ENCODE data around the gene ALDH1L2. TPM values are rescaled to one million over a fixed set of nuclear protein-coding genes. Genes with fewer than 3 reads are reported as not detected.

Gene ALDH1L2
- total RNA-seq = 5.4 TPM

DNA sequence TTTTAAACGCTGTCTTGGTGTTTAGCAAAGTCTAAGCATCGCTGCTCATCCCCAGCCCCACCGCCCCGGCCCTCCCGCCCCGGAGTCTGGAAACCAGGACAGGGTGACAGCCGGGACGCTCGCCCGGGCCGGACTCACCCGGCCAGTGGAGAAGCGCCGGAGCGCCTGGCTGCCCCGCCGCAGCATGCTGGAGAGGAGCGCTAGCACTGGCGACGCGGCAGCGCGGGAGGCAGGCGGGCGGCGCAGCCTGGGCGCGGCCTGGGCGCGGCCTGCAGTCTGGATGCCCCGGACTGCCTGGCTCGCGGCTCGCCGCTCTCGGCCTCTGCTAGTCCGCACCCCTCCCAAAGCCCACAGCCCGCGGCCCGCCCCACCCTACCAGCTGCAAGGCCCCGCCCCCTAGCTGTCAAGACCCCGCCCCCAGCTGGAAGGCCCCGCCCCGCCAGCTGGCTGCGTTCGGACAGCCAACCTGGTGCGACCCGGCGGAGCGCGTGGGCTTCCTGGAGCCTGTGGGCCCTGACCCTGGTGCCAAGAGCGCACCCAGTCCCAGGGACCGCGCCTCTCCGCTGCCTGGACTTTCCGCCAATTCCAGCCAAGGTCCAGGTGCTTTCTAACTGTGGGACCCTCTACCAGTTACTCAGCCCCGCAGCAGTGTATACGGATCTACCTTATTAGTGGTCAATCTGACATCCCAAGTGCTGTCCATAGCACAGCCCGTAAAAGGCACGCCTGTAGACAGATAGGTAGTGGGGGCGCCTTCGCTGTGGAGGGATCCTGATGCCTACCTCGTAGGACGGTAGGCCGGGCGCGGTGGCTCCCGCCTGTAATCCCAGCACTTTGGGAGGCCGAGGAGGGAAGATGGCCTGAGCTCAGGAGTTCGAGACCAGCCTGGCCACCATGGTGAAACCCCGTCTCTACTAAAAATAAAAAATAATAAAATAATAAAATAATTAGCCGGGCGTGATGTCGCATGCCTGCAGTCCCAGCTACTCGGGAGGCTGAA lies at the start of gene ALDH1L2:
Gene ALDH1L2, minus strand, starts transcription at position 208 of the 1,000 bp plus-strand sequence. Its CDS starts 22 bp downstream, at position 186.
- peak in 1 of 2 donors; percentile 41 for TF ChIP-seq POLR2A (IDR thresholded peaks at IDR 0.05)
- TF ChIP-seq CTCF (IDR thresholded peaks at IDR 0.05) = no peak
- no peak for TF ChIP-seq POLR2AphosphoS5 (IDR thresholded peaks at IDR 0.05; ENCODE audit: insufficient read depth in 1 of 2, low read depth in 1 of 2)
- intact Hi-C loops (cut with DNase I) = no loop called here
- Histone ChIP-seq H3K4me3 (peak within 1 kb of the TSS; percentile 52 to 57), H3K4me1 (peaks cover 7% of the 10 kb centered on the region), H3K27me3 (no peaks in the 10 kb centered on the region), H3K9me3 (no peaks in the 10 kb centered on the region), H3K27ac (peak within 1 kb of the TSS; percentile 66), H3K36me3 (no peaks in the 10 kb centered on the region)
- DNase-seq (ENCODE audit: extremely low spot score in 2 of 2) = peak in 1 of 2 donors; percentile 91

- no peak for TF ChIP-seq CTCF (IDR thresholded peaks at IDR 0.05)
- TF ChIP-seq POLR2AphosphoS5 (IDR thresholded peaks at IDR 0.05; ENCODE audit: insufficient read depth in 1 of 2, low read depth in 1 of 2) = no peak
- TF ChIP-seq POLR2A (IDR thresholded peaks at IDR 0.05) = no peak
- no peak for DNase-seq (ENCODE audit: extremely low spot score in 2 of 2)
- H3K27ac ChIP-seq = no peak overlapping the region
- no peaks in the 10 kb centered on the region for H3K27me3 ChIP-seq
- intact Hi-C loops (cut with DNase I) = no loop called here
- no peak overlapping the region for H3K4me3 ChIP-seq
- no peaks in the 10 kb centered on the region for H3K4me1 ChIP-seq
- peaks cover 0 to 84% of the 10 kb centered on the region in 2 donors for H3K36me3 ChIP-seq
- no peaks in the 10 kb centered on the region for H3K9me3 ChIP-seq
Observed at GRCh38 chr12:105120551-105120950, 36.3 kb upstream of the ALDH1L2 start.

DNA sequence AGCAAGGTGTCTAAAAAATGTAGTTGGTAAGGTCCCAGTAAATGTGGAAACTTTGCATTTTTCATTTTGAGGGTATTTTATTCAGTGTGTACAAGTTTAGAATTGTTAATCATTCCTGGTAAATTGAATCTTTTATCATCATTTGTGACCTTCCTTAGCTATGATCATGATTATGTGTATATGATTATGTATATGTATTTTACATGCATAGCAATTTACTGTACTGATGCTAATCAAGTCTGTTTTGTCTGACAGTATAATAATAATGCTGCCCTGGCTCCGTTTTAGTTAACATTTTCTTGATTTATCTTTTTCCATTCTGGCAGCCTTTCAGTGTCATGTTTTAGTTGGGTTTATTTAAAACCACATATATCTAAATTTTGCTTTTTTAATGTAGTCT lies 32.7 kb upstream of the ALDH1L2 start:
- Histone ChIP-seq H3K9me3 (no peaks in the 10 kb centered on the region), H3K27me3 (no peaks in the 10 kb centered on the region), H3K4me3 (no peak overlapping the region), H3K4me1 (peaks cover 10% of the 10 kb centered on the region), H3K36me3 (peaks cover 0 to 63% of the 10 kb centered on the region in 2 donors), H3K27ac (no peak overlapping the region)
- no peak for TF ChIP-seq POLR2AphosphoS5 (IDR thresholded peaks at IDR 0.05; ENCODE audit: insufficient read depth in 1 of 2, low read depth in 1 of 2)
- no peak for DNase-seq (ENCODE audit: extremely low spot score in 2 of 2)
- intact Hi-C loops (cut with DNase I) = no loop called here

- H3K27me3 ChIP-seq = no peaks in the 10 kb centered on the region
- H3K4me1 ChIP-seq = peaks cover 42% of the 10 kb centered on the region
- no peak overlapping the region for H3K4me3 ChIP-seq
- DNase-seq (ENCODE audit: extremely low spot score in 2 of 2) = no peak
- intact Hi-C loops (cut with DNase I) = no loop called here
- no peaks in the 10 kb centered on the region for H3K9me3 ChIP-seq
- TF ChIP-seq CTCF (IDR thresholded peaks at IDR 0.05) (no peak), POLR2A (IDR thresholded peaks at IDR 0.05) (no peak), POLR2AphosphoS5 (IDR thresholded peaks at IDR 0.05; ENCODE audit: insufficient read depth in 1 of 2, low read depth in 1 of 2) (no peak)
- no peak overlapping the region for H3K27ac ChIP-seq
- H3K36me3 ChIP-seq = peaks cover 0 to 39% of the 10 kb centered on the region in 2 donors
Observed at GRCh38 chr12:105113094-105113493, 28.8 kb upstream of the ALDH1L2 start.

GRCh38 chr12:105110851-105111250 lies 26.6 kb upstream of the ALDH1L2 start:
- H3K27ac ChIP-seq = peak overlapping the region; percentile 75
- peaks cover 0 to 19% of the 10 kb centered on the region in 2 donors for H3K36me3 ChIP-seq
- no peak overlapping the region for H3K4me3 ChIP-seq
- H3K4me1 ChIP-seq = peaks cover 42% of the 10 kb centered on the region
- no peak for DNase-seq (ENCODE audit: extremely low spot score in 2 of 2)
- intact Hi-C loops (cut with DNase I) = no loop called here
- H3K9me3 ChIP-seq = no peaks in the 10 kb centered on the region
- TF ChIP-seq POLR2AphosphoS5 (IDR thresholded peaks at IDR 0.05; ENCODE audit: insufficient read depth in 1 of 2, low read depth in 1 of 2) (no peak), POLR2A (IDR thresholded peaks at IDR 0.05) (no peak), CTCF (IDR thresholded peaks at IDR 0.05) (no peak)
- no peaks in the 10 kb centered on the region for H3K27me3 ChIP-seq

All from vagina (tissue), 2 donors.